Stimulated activated naive CD8-positive, alpha-beta T cell treated with anti-CD3 and anti-CD28 coated beads, Interleukin-15, Interleukin-2, amounts not matched to agents 100 ng/mL and 50 ng/mL, for 24 hours (primary cell): ENCODE measurements around the gene PRDM16.

Source experiments
- H3K27ac Mint-ChIP-seq: one replicate; pipeline ENCODE4 v1.8.0; 2021; ENCODE audit warnings: mild to moderate bottlenecking, mixed read lengths
- H3K27me3 Mint-ChIP-seq: one replicate; pipeline ENCODE4 v1.8.0; 2021; ENCODE audit warnings: mixed read lengths
- H3K36me3 Mint-ChIP-seq: one replicate; pipeline ENCODE4 v1.8.0; 2021; ENCODE audit warnings: low read depth, mixed read lengths
- H3K4me1 Mint-ChIP-seq: one replicate; pipeline ENCODE4 v1.8.0; 2021; ENCODE audit warnings: low read depth, mixed read lengths
- H3K4me3 Mint-ChIP-seq: one replicate; pipeline ENCODE4 v1.8.0; 2021; ENCODE audit warnings: mild to moderate bottlenecking, mixed read lengths
- H3K9me3 Mint-ChIP-seq: one replicate; pipeline ENCODE4 v1.8.0; 2021; ENCODE audit warnings: mixed read lengths

PRDM16 gene

DNA sequence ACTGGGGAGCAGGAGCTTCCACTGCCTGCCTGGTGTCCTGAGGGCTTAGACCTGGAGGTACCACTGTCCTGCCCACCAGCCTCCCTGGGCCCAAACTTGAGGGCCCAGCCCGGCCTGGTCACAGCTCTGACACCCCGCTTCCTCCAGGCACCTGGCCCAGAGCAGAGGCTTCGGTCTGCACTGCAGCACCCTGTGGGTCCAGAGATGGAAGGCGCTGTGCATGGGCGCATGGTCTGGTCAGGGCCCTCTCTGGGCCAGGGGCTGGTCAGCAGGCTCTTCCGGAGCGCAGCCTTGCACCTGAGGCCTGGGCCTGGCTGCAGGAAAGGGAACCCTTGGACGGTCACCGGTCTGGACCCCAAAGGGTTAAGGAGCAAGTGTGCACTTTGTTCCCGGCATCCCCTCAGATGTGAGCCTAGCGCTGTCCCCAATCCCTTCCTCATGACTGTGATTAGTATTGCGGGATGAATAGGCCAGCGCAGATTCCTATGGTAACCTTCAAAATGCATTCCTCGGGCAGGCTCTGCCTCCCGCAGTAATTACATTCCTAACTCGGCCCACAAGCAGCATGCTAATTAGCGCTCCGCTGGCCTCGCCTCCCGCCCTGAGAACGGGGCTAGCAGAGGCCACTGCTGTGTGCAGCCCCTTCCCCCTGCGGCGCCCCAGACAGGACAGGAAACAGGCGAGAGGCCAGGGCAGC, 36.3 kb downstream of the PRDM16 start:
- H3K4me1 Mint-ChIP-seq: no peaks in the 10 kb centered on the region
- peaks cover 6% of the 10 kb centered on the region for H3K9me3 Mint-ChIP-seq
- no peaks in the 10 kb centered on the region for H3K36me3 Mint-ChIP-seq

DNA sequence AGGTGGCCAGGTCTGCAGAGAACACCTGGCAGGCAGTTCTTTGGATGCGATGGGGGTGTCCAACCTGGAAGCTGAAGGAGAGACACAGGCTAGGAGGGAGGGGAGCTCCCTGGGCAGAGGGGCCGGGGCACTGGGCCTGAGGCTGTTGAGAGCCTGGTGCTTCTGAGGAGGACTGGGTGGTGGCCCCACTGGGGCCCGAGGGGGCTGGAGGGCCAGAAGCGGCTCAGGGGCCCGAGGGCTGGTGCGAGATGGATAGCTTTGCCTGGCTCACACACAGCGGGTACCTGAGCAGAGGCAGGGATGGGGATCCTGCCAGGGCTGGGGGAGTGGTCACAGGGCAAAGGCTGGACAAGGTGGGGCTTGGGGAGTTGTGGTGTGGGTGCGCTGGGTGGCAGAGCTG, 37.2 kb downstream of the PRDM16 start:
- Mint-ChIP-seq H3K4me3 (no peak overlapping the region), H3K4me1 (no peaks in the 10 kb centered on the region), H3K9me3 (peaks cover 6% of the 10 kb centered on the region), H3K27ac (no peak overlapping the region), H3K36me3 (no peaks in the 10 kb centered on the region), H3K27me3 (no peaks in the 10 kb centered on the region)

More for the DNA sequence above, 36.3 kb downstream of the PRDM16 start:
- no peaks in the 10 kb centered on the region for H3K27me3 Mint-ChIP-seq
- no peak overlapping the region for H3K27ac Mint-ChIP-seq
- H3K4me3 Mint-ChIP-seq: no peak overlapping the region

DNA sequence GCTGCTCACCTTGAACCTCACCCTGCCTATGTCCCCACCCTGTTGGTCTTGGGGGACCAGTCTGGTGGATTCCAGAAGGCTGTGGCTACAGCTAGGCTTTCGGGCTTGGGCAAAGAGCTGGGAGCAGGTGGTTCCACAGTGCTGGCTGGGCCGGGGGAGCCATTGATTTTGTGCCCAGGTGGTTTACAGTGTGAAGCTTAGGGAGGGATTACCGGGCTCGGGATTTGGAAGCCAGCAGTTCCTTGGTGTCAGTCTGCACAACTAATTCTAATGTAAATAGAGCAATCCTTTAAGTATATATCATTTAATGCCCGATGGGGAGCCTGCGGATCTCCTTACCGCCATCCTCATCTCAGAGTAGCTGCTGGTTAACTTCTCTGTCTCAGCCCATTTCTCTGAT, 38.2 kb downstream of the PRDM16 start:
- H3K27ac Mint-ChIP-seq: no peak overlapping the region
- no peaks in the 10 kb centered on the region for H3K4me1 Mint-ChIP-seq
- no peaks in the 10 kb centered on the region for H3K27me3 Mint-ChIP-seq
- no peak overlapping the region for H3K4me3 Mint-ChIP-seq
- peaks cover 6% of the 10 kb centered on the region for H3K9me3 Mint-ChIP-seq
- no peaks in the 10 kb centered on the region for H3K36me3 Mint-ChIP-seq

- Mint-ChIP-seq H3K9me3 (peaks cover 6% of the 10 kb centered on the region), H3K27me3 (no peaks in the 10 kb centered on the region), H3K36me3 (no peaks in the 10 kb centered on the region)
Measured at GRCh38 chr1:3109355-3109754, 40.4 kb downstream of the PRDM16 start.

GRCh38 chr1:3111348-3112021, 42.5 kb downstream of the PRDM16 start:
- H3K4me1 Mint-ChIP-seq: no peaks in the 10 kb centered on the region

More at GRCh38 chr1:3109355-3109754, 40.4 kb downstream of the PRDM16 start:
- Mint-ChIP-seq H3K27ac (no peak overlapping the region), H3K4me1 (no peaks in the 10 kb centered on the region), H3K4me3 (no peak overlapping the region)

DNA sequence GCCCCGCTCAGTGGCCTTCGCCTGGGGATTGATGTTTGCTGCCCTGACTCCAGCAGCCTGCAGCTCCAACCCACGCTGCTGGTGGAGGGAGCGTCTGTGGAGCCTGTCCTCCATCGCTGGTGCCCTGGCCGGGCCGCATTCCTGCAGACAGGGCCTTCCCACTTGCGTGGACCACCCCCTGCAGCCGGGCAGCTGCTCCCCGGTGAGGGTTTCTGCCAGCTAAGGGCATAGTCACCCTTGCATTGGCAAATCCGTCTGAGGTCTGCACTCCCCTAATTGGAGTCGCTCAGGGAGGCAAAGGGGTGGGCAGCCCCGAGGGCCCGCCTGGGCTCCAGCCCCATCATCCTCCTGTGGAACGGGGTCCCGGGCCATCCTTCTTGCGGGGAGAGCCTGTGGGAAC, 43.5 kb downstream of the PRDM16 start:
- Mint-ChIP-seq H3K4me3 (no peak overlapping the region), H3K27ac (no peak overlapping the region), H3K27me3 (no peaks in the 10 kb centered on the region), H3K36me3 (no peaks in the 10 kb centered on the region), H3K9me3 (peaks cover 6% of the 10 kb centered on the region), H3K4me1 (no peaks in the 10 kb centered on the region)

More at GRCh38 chr1:3111348-3112021, 42.5 kb downstream of the PRDM16 start:
- peaks cover 6% of the 10 kb centered on the region for H3K9me3 Mint-ChIP-seq
- no peaks in the 10 kb centered on the region for H3K27me3 Mint-ChIP-seq
- H3K4me3 Mint-ChIP-seq: no peak overlapping the region
- H3K27ac Mint-ChIP-seq: no peak overlapping the region
- no peaks in the 10 kb centered on the region for H3K36me3 Mint-ChIP-seq

GRCh38 chr1:3113047-3113740, 44.2 kb downstream of the PRDM16 start:
- Mint-ChIP-seq H3K27ac (no peak overlapping the region), H3K9me3 (peaks cover 3% of the 10 kb centered on the region), H3K27me3 (no peaks in the 10 kb centered on the region), H3K36me3 (no peaks in the 10 kb centered on the region), H3K4me1 (no peaks in the 10 kb centered on the region), H3K4me3 (no peak overlapping the region)

- Mint-ChIP-seq H3K9me3 (no peaks in the 10 kb centered on the region), H3K27me3 (no peaks in the 10 kb centered on the region), H3K27ac (no peak overlapping the region), H3K36me3 (no peaks in the 10 kb centered on the region), H3K4me3 (no peak overlapping the region), H3K4me1 (no peaks in the 10 kb centered on the region)
Measured at GRCh38 chr1:3113741-3114056, 44.7 kb downstream of the PRDM16 start.

DNA sequence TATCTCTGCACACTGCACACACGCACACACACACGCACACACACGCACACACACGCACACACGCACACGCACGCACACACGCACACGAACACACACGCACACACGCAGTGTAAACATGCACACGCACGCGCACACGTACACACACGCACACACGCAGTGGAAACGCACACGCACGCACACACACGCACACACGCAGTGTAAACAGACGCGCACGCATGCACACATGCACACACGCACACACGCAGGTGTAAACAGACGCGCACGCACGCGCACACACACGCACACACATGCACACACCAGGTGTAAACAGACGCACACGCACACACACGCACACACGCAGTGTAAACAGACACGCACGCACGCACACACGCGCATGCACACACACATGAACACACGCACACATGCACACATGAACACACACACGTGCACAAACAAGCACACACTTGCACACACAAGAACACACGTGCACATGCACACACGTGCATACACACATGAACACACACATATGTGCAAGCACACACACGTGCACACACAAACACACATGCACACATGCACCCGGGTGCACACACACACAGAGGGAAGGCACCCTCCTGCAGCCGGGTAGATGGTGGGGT, 45.2 kb downstream of the PRDM16 start:
- Mint-ChIP-seq H3K4me1 (no peaks in the 10 kb centered on the region), H3K9me3 (no peaks in the 10 kb centered on the region), H3K36me3 (no peaks in the 10 kb centered on the region), H3K27ac (no peak overlapping the region), H3K27me3 (no peaks in the 10 kb centered on the region), H3K4me3 (no peak overlapping the region)

DNA sequence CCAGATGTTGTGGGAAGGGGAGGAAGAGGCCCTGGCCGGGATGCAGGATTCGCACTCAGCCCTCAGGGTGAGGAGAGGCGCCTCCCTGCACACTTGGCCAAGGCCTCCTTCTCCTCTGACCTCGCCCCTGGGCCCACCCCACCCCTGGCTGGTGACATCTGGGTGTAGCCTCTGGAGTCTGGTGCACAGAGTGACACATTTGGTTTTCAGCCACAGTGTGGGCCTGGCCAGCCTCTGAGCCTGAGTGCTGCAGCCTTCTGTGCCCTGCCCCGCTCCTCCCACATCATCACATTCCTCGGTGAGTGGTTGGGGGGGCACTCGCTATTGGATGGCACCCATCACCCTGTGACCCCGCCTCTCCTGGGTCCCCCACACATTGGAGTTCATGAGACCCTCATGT, 45.8 kb downstream of the PRDM16 start:
- Mint-ChIP-seq H3K4me3 (no peak overlapping the region), H3K9me3 (no peaks in the 10 kb centered on the region), H3K27me3 (no peaks in the 10 kb centered on the region), H3K27ac (no peak overlapping the region), H3K4me1 (no peaks in the 10 kb centered on the region), H3K36me3 (no peaks in the 10 kb centered on the region)

- no peaks in the 10 kb centered on the region for H3K9me3 Mint-ChIP-seq
- H3K27ac Mint-ChIP-seq: no peak overlapping the region
- H3K36me3 Mint-ChIP-seq: no peaks in the 10 kb centered on the region
- H3K27me3 Mint-ChIP-seq: no peaks in the 10 kb centered on the region
- no peaks in the 10 kb centered on the region for H3K4me1 Mint-ChIP-seq
- H3K4me3 Mint-ChIP-seq: no peak overlapping the region
Measured at GRCh38 chr1:3115275-3116149, 46.5 kb downstream of the PRDM16 start.

- Mint-ChIP-seq H3K27ac (no peak overlapping the region), H3K4me1 (no peaks in the 10 kb centered on the region), H3K4me3 (no peak overlapping the region), H3K36me3 (no peaks in the 10 kb centered on the region), H3K9me3 (no peaks in the 10 kb centered on the region), H3K27me3 (no peaks in the 10 kb centered on the region)
Measured at GRCh38 chr1:3116150-3116510, 47.1 kb downstream of the PRDM16 start.

DNA sequence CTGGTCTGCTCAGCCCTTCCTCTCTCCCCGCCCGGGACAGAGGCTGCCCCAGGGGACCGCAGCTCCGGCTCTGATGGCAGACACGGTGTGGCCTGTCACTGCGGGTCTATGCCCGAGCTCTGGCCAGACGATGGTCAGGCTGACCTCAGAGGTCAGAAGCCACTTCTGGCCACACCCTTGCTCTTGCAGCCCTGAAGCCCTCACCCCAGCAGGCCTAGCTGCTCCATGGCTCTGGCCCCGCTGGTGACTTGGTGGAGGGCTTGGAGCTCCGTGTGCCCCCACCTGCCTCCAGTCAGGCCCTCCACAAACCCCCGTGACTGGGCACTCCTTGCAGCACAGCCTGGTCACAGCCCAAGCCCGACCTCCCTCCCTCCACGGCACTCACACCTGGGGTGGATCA, 47.6 kb downstream of the PRDM16 start:
- Mint-ChIP-seq H3K4me3 (no peak overlapping the region), H3K27ac (no peak overlapping the region), H3K9me3 (no peaks in the 10 kb centered on the region), H3K4me1 (no peaks in the 10 kb centered on the region), H3K36me3 (no peaks in the 10 kb centered on the region), H3K27me3 (no peaks in the 10 kb centered on the region)

GRCh38 chr1:3117879-3118278, 48.9 kb downstream of the PRDM16 start:
- H3K27ac Mint-ChIP-seq: no peak overlapping the region
- H3K36me3 Mint-ChIP-seq: no peaks in the 10 kb centered on the region
- no peaks in the 10 kb centered on the region for H3K27me3 Mint-ChIP-seq
- no peaks in the 10 kb centered on the region for H3K4me1 Mint-ChIP-seq
- no peak overlapping the region for H3K4me3 Mint-ChIP-seq
- H3K9me3 Mint-ChIP-seq: no peaks in the 10 kb centered on the region
